Endodermal cell (in vitro differentiated cells): ENCODE data around the gene ZNF729. TPM values are rescaled to one million over a fixed set of nuclear protein-coding genes. Genes with fewer than 3 reads are reported as not detected.
"Not testable (repeated sequence)": the region's sequence is repeated elsewhere in the genome, so short reads cannot be mapped to it uniquely, and the experiment has no call there.

ENCODE experiments used
- DNase-seq: peaks from one replicate; pipeline ENCODE4 v3.0.0-alpha.2; 2017
- H3K27ac ChIP-seq: 2 replicates; pipeline ENCODE4 v1.5.1; 2013; ENCODE audit warnings: mild to moderate bottlenecking, low read depth, low read length, moderate library complexity
- H3K27me3 ChIP-seq: 2 replicates; pipeline ENCODE4 v1.6.1; 2013; ENCODE audit warnings: mild to moderate bottlenecking, low read length, moderate library complexity; ENCODE audit not compliant: insufficient read depth, control insufficient read depth, poor library complexity, severe bottlenecking
- H3K36me3 ChIP-seq: 2 replicates; pipeline ENCODE4 v1.7.0; 2013; ENCODE audit warnings: mild to moderate bottlenecking, low read length, moderate library complexity; ENCODE audit not compliant: control insufficient read depth, insufficient read depth
- H3K4me1 ChIP-seq: one replicate; pipeline ENCODE4 v1.7.0; 2013; ENCODE audit warnings: low read length; ENCODE audit not compliant: control insufficient read depth, insufficient read depth
- H3K4me3 ChIP-seq: 2 replicates; pipeline ENCODE4 v1.5.1; 2013; ENCODE audit warnings: mild to moderate bottlenecking, low read length, moderate library complexity
- H3K9ac ChIP-seq: 2 replicates; pipeline ENCODE4 v1.6.1; 2013; ENCODE audit warnings: mild to moderate bottlenecking, low read length, moderate library complexity; ENCODE audit not compliant: poor library complexity, severe bottlenecking; ENCODE audit errors: extremely low read depth
- H3K9me3 ChIP-seq: 2 replicates; pipeline ENCODE4 v1.6.1; 2013; ENCODE audit warnings: mild to moderate bottlenecking, low read length, moderate library complexity; ENCODE audit not compliant: control insufficient read depth
- H3K27ac Mint-ChIP-seq: 2 replicates; pipeline ENCODE4 v1.8.0; 2020; ENCODE audit warnings: mixed read lengths
- H3K27me3 Mint-ChIP-seq: 2 replicates; pipeline ENCODE4 v1.8.0; 2021; ENCODE audit warnings: mild to moderate bottlenecking, mixed read lengths; ENCODE audit not compliant: insufficient read depth
- H3K36me3 Mint-ChIP-seq: 2 replicates; pipeline ENCODE4 v1.8.0; 2020; ENCODE audit warnings: low read depth, mixed read lengths
- H3K4me1 Mint-ChIP-seq: 2 replicates; pipeline ENCODE4 v1.8.0; 2020; ENCODE audit warnings: mixed read lengths
- H3K4me3 Mint-ChIP-seq: 2 replicates; pipeline ENCODE4 v1.8.0; 2020; ENCODE audit warnings: mild to moderate bottlenecking, moderate library complexity, mixed read lengths
- H3K9me3 Mint-ChIP-seq: 2 replicates; pipeline ENCODE4 v1.8.0; 2020; ENCODE audit warnings: mild to moderate bottlenecking, mixed read lengths
- WGBS, 2 experiments: methylation state at CpG; one replicate each; pipeline versions ENCODE4 v1.1.5 to v1.1.7; 2013; ENCODE audit warnings: missing lambda C conversion rate in 2 of 2, mixed read lengths in 1 of 2; ENCODE audit not compliant: insufficient coverage in 1 of 2, insufficient read length in 1 of 2; 5-methylcytosine and 5-hydroxymethylcytosine counted together
- total RNA-seq, 2 donors: library from RNA; stranded (reverse); fragmentation: NEBNext Ultra II Directional in 1 of 2; extraction: Animal tissue kit (Norgen Biotek cat#: 25700) in 1 of 2; gene quantifications; 2 replicates in 1 of 2; 3 replicates in 1 of 2; pipeline ENCODE4 v1.2.1, GENCODE V29; 2021
- TF ChIP-seq, protein P1 (sequence below): fragments of 200-600 bp; sonication (generic); conservative IDR thresholded peaks from 2 replicates; pipeline ENCODE4 v1.5.0; 2021; ENCODE audit warnings: antibody characterized with exemption, mild to moderate bottlenecking

ZNF729 gene
- total RNA-seq, 2 donors from 2014 or later = not detected

DNA sequence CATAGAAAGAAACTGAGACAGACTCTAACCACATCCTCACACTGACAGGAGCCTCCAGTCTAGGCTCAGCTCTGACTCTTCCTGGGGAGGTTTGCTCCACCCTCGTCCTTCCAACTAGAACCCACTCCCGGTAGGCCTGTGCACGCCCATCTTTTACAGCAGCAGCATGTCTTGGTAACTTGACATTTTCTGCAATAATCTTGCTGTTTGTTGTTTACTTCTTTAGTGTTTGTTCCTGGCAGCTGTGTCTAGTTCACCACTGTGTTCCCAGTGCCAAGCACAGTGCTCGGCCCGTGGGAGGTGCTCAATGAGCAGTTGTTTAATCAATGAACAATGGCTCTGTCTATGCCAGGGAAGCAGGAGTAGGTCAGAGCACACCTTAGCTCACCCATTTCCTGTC is 23.1 kb upstream of the ZNF729 start:
- Mint-ChIP-seq H3K4me1 (no peaks in the 10 kb centered on the region), H3K27me3 (no peaks in the 10 kb centered on the region), H3K36me3 (no peaks in the 10 kb centered on the region), H3K9me3 (peaks cover 84% of the 10 kb centered on the region), H3K27ac (no peak overlapping the region), H3K4me3 (no peak overlapping the region)
- 84% methylated on average over 5 of the region's 5 CpGs; no CpG with 5 or more reads in 1 of the 2 experiments for WGBS, 2 experiments
- H3K9me3 ChIP-seq = peaks cover 73% of the 10 kb centered on the region
- no peaks in the 10 kb centered on the region for H3K27me3 ChIP-seq
- no peaks in the 10 kb centered on the region for H3K4me1 ChIP-seq
- no peaks in the 10 kb centered on the region for H3K36me3 ChIP-seq
- no peak for DNase-seq
- H3K9ac ChIP-seq = no peak overlapping the region
- no peak overlapping the region for H3K4me3 ChIP-seq
- H3K27ac ChIP-seq = no peak overlapping the region
- TF ChIP-seq, protein P1, sequence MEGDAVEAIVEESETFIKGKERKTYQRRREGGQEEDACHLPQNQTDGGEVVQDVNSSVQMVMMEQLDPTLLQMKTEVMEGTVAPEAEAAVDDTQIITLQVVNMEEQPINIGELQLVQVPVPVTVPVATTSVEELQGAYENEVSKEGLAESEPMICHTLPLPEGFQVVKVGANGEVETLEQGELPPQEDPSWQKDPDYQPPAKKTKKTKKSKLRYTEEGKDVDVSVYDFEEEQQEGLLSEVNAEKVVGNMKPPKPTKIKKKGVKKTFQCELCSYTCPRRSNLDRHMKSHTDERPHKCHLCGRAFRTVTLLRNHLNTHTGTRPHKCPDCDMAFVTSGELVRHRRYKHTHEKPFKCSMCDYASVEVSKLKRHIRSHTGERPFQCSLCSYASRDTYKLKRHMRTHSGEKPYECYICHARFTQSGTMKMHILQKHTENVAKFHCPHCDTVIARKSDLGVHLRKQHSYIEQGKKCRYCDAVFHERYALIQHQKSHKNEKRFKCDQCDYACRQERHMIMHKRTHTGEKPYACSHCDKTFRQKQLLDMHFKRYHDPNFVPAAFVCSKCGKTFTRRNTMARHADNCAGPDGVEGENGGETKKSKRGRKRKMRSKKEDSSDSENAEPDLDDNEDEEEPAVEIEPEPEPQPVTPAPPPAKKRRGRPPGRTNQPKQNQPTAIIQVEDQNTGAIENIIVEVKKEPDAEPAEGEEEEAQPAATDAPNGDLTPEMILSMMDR = no peak

DNA sequence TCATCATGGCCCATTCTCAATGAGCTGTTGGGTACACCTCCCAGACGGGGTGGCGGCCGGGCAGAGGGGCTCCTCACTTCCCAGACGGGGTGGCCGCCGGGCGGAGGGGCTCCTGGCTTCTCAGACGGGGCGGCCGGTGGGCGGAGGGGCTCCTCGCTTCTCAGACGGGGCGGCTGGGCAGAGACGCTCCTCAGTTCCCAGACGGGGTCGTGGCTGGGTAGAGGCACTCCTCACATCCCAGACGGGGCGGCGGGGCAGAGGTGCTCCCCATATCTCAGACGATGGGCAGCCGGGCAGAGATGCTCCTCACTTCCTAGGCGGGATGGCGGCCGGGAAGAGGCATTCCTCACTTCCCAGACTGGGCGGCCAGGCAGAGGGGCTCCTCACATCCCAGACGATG is 35.3 kb downstream of the ZNF729 start:
- H3K4me3 Mint-ChIP-seq, H3K4me3 ChIP-seq, H3K4me1 Mint-ChIP-seq, H3K27me3 ChIP-seq, H3K36me3 ChIP-seq, H3K9ac ChIP-seq, H3K36me3 Mint-ChIP-seq, H3K27ac Mint-ChIP-seq, H3K27ac ChIP-seq, H3K27me3 Mint-ChIP-seq, DNase-seq, H3K4me1 ChIP-seq: not testable (repeated sequence)
- peaks cover 87% of the 10 kb centered on the region for H3K9me3 Mint-ChIP-seq
- WGBS, 2 experiments = 90 to 92% methylated on average over 11 to 27 of the region's 27 CpGs
- H3K9me3 ChIP-seq = peaks cover 72% of the 10 kb centered on the region

DNA sequence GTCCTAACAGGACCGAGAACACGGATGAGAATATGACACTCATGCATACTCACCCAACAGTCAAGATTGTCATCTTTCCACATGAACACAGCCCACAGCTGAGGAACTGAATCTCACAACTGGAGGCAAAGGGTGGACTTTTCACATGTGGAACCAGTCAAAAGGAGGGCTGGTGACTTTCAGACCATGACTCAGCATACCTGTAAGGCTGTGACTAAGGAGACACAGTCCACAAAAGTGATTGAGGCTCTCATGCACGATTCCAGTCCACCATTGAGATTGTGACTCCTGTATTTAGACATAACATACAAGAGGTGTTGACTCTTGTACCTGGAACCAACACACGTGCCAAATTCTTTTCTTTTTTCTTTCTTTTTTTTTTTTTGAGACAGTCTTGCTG is 40.0 kb downstream of the ZNF729 start:
- DNase-seq = no peak
- H3K9me3 ChIP-seq = peaks cover 83% of the 10 kb centered on the region
- H3K27ac Mint-ChIP-seq = no peak overlapping the region
- H3K27me3 ChIP-seq = no peaks in the 10 kb centered on the region
- H3K9me3 Mint-ChIP-seq = peaks cover 97% of the 10 kb centered on the region
- WGBS, 2 experiments = 62 to 87% methylated on average over 3 to 4 of the region's 4 CpGs
- H3K4me1 Mint-ChIP-seq = no peaks in the 10 kb centered on the region
- no peaks in the 10 kb centered on the region for H3K4me1 ChIP-seq
- H3K4me3 Mint-ChIP-seq = no peak overlapping the region
- no peak overlapping the region for H3K27ac ChIP-seq
- H3K4me3 ChIP-seq = no peak overlapping the region
- H3K27me3 Mint-ChIP-seq = no peaks in the 10 kb centered on the region
- no peak overlapping the region for H3K9ac ChIP-seq
- TF ChIP-seq, protein P1 = no peak
- H3K36me3 Mint-ChIP-seq = no peaks in the 10 kb centered on the region
- no peaks in the 10 kb centered on the region for H3K36me3 ChIP-seq

DNA sequence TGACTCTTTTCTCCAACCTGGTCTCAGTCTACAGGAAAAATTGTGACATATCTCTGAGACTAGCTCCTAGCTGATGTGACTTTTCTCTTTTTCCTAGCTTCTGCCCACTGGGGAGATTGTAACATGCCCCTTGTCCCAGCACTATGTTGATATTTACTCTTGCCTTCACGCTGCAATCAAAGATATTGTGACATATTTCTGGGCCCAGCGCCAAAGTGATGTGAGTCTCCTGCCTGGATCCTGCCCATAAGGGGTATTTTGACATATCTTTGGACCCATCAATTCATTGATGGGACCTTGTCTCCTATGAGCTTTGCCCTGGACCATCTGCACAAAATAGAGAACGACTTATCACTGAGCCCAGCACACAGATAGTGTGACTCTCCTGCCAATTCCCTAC is 41.1 kb downstream of the ZNF729 start:
- no peak for DNase-seq
- TF ChIP-seq, protein P1 = no peak
- Mint-ChIP-seq H3K4me3 (no peak overlapping the region), H3K4me1 (no peaks in the 10 kb centered on the region), H3K9me3 (peaks cover 98% of the 10 kb centered on the region), H3K27me3 (no peaks in the 10 kb centered on the region), H3K27ac (no peak overlapping the region), H3K36me3 (no peaks in the 10 kb centered on the region)
- Histone ChIP-seq H3K27ac (no peak overlapping the region), H3K9ac (no peak overlapping the region), H3K36me3 (no peaks in the 10 kb centered on the region), H3K4me3 (no peak overlapping the region), H3K27me3 (no peaks in the 10 kb centered on the region), H3K4me1 (no peaks in the 10 kb centered on the region), H3K9me3 (peaks cover 91% of the 10 kb centered on the region)
- 50 to 56% methylated on average over 3 of the region's 3 CpGs for WGBS, 2 experiments
